Skin of body (tissue), 2 donors: ENCODE results near the gene SIGLEC12. TPM values are rescaled to one million over a fixed set of nuclear protein-coding genes. Genes with fewer than 3 reads are reported as not detected.

ENCODE experiments used
- DNase-seq: peaks from one replicate; lab custom pipeline; 2025; lab: John Stamatoyannopoulos, UW
- total RNA-seq: library from RNA; depleted of rRNA; stranded (reverse); fragments of >200 nt; gene quantifications from one replicate; pipeline ENCODE4 v1.2.3, GENCODE V29; 2014

SIGLEC12 gene
- total RNA-seq = not detected

DNA sequence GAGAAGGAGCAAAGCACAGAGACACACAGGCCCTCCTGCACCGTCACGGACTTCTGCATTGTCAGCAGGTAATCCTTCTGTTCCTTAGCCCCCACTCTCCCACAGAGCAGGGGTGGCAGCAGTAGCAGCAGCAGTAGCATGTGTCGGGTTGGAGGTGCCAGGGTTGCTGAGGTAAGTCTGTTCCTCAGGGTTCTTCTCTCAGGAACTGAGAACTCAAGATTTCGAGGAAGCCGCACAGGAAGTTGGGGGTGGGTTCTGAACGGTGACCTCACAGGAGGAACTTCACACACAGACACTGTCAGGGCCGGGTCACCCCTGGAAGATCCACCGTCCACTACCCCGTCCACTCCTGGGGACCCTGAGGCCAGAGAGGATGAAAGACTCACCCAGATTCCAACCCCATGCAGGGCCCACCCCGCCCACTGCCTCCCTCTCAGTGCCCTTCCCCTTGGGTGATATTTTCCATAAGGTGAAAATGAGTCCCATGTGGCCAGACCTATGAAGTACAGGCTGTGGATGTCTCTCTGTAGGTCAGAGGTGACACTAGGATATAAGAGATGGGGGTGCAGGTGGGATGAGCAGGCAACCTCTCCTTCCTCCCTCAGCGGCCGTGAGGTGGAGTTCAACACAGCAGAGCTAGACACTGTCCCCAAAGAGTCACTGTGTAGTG, at the start of gene SIGLEC12:
Gene SIGLEC12, minus strand, starts transcription at position 207 of the 670 bp plus-strand sequence. Its CDS starts 67 bp downstream, at position 140.
- DNase-seq = no peak

DNA sequence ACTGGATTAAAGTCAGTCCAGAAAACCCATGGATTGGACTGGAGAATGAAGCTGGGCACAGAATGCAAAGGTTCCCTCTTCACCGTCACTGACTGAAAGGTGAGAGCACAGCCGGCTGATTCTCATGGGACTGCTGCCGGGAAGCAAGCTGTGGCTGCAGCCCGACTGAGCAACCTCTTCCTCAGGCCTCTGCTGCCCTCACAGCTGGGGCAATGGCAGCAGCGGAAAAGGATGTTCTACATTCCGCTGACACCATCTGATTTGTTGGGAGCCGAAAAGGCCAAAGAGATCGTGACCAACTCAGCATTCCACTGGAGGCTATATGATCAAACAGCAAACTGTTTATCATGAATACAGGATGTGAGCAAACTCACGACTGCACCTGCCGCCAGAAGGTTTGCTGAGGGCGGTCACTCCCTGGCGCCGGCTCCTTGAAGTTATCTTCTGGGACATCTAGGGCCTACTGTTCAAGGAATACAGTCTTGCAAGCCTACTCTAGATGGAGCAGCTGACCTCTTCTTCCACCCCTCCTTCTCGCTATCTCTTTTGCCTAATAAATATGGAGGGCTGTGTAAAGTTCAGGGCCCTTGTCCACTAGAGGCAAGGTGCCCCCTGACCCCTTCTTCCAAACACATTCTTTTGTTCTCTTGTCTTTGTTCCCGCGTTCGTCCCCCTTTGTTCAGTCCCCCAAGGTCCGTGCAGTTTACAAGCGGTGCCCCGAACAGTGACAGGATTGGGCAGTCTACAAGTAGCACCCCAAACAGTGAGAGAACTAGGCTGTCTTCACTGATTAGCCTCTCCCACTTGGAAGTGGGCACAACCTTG, 49.5 kb upstream of the SIGLEC12 start:
- DNase-seq = no peak

DNA sequence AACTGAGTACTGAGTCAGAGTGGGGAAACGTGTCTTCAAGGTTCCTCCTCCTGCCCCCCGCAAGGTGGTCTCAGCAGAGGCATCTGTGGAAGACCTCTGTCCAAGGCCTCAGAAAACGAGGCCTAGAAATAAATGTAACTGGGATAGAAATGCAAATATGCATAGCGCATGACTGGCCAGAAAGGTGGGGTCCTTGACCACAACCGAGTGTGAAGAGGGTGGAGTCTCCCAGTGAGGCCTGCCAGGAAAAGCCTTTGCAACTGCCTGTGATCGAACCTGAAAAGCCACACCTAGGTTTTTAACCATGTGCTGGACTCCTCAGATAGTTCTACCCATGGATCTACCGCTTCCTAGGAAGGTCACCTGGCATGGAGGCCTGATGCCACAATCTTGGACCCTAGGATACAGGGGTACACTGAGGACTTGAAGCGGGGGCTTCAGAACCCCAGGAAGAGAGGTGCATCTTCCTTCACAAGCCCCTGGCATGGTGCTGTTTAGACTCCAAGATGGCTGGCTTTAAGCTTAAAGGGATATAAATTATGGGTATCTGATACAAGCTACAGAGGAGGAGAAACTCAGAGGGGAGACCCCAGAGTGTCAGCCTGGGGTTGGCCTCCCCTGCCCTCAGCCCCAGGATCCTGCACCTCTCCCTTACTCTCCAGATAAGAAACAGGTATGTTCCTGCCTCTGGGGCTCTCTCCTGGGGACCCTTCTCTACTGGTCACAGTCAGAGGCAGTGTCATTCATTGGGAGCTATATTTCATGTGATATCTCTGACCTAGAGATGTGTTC, 48.1 kb upstream of the SIGLEC12 start:
- DNase-seq = no peak

DNA sequence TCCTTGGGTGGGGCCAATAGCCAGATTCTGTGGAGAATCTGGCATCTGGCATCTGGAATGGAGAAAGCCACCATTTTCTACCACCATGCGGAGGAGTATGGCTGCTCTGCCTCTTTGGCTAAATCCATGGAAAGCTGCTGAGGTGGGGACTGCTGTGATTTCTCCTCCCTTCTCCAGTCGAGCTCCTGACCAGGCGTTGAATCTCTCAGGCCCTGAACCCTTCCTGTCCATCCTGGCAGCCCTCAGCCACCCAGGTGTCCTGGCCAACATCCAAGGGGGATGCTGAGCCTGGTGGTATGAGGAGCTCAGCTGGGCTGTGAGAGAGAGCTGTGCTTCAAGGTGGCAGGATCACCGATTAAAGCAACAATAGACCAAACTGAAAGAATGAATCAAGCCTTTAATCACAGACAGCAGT, 47.3 kb upstream of the SIGLEC12 start:
- no peak for DNase-seq

DNA sequence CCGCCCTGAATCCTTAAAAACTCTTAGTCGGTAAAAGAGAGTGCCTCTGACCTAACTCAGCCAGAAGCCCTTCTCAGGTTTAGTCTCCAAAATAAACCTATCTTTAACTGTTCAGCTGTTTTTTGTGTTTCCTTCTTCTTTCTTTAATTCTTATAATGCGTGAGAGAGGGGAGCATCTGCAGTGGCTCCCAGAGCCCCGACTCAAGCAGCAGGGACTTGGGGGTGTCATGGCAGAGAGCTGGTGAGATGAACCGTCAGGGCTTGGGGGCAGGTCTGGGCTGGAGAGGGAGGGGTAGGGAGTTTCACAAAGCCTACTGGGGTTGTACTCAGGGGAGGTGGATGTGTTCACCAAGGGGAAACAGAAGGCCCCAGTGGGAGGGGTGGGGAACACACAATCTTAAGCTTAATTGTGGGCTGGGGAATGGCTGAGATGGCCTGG, 46.6 kb upstream of the SIGLEC12 start:
- DNase-seq = no peak

DNA sequence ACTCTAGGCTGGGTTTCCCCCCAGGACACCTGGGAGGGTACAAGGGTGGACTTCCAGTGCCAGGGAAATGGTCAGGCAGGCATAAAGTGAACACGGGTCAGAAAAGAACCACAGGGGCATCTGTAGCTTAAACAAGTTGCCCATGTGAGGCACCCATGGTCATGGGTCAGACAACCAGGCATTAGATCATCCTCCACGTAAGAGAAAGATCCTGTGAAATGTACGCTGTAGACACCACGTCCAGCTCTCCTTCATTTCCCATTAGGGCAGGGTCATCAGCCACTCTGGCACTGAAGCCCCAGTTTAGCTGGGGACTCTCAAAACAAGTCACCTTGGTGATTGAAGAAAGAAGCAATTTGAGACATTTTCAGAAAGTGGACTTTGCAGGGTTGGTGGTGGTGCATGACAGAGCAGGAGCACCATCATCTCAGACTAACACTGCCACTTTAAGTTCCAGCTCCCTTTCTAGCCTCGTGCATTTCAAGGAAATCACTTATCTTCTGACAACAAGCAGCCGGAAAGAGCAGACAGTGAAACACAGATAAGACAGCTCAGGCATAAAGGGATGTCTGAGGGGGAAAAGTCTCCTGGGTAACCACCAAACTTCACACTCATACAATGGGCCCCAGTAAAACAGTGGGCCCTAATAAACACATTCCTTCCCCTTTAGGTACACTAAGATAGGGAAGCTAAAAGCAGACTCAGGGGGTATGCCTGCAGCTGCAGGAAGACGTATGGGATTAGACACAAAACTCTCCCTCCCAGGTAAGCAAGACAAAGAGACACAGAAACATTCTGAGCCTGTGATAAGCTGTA, 46.0 kb upstream of the SIGLEC12 start:
- no peak for DNase-seq

DNA sequence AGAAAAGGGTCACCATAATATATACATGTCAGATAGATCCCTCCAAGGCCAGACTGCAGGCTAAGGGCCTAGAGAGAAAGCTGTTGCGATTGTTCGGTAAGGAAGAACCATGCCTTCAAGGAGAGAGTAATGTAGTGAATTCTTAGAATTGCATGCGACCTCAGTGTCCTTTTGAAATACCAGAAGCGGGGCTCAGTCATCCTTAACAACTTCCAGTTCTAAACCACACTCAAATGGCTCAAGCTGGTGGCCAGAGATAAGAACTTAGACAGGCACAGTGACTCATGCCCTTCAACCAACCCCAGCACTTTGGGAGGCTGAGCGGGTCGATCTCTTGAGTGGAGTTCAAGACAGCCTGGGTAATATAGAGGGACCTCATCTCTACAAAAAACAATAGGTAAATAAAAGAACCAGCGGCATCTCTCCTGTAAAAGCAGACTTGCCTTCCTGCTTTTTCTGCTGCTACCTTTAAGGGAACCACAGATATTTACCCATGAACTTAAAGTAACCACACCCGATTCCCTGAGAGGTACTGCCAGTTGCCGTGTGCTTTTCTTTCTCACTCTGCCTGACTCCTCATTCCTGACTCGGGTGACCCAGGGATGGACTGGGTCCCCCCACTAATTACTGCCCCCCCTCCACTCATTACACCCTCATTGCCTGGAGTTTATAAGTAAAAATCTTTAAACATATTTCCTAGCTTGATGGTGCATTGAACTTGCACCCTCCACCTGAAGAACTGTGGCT, 45.2 kb upstream of the SIGLEC12 start:
- DNase-seq = no peak

DNA sequence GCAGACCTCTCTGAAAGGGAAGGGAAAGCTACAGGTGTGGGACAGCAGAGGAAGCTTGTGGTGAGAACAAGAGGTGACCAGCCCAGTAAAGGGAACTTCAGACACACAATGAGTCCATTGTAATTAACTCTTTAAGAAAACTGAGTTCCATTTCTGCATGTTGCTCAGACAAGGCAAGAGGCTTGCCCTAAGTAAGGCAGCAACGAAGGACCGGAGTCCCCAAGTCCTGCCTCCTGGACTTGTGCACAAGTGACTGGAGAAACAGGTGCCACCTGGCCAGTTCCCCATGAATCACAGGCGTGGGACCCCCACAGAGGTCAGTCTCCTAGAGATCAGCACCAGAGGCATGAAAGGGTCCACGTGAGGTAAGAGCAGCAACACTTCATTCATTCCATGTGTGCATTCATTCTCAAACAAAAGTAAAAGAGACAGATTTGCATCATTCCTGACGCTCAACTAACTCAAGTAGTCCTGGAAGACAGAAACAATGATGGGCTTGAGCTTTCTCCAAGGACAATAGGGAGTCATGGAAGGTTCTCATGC, 44.6 kb upstream of the SIGLEC12 start:
- DNase-seq = no peak

DNA sequence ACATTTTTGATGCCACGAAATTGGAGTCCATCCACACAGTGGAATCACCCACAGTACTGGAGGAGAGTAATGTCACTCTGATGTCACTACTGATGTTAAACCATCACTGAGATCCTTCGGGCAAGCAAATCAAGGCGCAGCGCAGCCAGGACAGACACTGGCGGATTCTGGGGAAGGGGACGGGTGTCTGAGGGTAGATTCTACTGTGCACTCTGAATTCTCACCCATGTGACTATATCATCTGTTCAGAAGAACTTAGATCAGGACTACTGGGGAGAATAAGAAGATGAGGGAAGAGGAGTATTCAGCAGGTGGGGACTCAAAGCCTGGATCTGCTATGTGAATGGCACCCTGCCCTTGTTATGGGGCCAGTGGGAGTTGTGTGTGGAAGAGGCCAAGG, 42.4 kb upstream of the SIGLEC12 start:
- no peak for DNase-seq

DNA sequence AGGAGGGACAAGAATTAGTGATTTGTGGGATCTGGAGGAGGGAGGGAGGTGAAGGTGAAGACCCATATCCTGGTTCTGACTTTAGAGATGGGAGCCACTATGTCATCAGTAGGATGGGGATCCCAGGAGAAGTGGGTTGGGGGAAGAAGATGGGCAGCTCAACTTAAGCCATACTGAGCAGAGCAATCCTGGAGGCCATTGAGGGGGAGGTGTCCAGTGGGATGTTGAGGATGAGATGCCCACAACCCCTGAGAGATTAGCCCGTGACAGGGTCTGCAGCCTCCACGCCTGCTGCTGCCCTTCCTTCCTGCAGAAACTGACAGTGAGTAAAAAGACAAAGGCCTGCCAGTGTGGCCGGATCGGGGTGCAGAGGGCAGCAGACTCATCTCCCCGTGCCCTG, 41.1 kb upstream of the SIGLEC12 start:
- no peak for DNase-seq

DNA sequence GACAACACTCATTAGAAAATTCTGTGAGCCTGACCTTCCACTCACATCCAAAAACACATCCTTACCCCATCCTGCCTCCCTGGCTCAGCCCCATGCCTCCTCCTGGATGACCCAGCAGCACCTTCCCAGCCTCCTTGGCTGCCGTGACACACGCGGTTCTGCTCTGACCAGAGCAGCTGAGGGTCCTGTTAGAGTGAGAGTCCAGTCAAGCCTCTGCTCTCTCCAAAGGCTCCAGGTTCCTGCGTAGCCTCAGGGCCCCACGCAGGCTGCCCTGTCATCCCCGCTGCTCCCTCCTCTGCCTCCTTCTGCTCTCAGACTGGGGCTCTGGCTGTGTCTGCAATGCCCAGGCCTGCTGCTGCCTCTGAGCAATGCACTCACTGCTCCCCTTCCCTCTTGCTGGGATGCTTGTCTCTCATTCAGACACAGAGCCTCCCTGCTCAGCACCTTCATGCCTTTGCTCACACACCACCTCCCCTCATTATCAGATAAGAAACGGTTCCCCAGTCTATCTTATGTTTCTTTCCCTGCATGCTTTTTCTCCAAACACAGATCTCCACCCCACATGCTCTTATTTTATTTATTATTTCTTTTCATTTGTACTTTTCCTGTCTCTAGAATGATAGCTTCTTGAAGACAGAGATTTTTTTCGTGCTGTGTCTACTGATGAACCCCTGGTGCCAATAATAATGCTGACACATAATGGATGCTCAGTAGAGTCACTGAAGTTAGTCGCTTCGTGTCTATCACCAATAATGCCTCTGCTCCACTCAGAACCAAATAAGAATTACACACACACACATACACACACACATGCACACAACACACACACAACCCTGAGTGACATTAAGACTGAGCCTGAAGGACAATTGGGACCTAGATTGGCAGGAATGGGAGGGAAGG, 40.1 kb upstream of the SIGLEC12 start:
- no peak for DNase-seq

DNA sequence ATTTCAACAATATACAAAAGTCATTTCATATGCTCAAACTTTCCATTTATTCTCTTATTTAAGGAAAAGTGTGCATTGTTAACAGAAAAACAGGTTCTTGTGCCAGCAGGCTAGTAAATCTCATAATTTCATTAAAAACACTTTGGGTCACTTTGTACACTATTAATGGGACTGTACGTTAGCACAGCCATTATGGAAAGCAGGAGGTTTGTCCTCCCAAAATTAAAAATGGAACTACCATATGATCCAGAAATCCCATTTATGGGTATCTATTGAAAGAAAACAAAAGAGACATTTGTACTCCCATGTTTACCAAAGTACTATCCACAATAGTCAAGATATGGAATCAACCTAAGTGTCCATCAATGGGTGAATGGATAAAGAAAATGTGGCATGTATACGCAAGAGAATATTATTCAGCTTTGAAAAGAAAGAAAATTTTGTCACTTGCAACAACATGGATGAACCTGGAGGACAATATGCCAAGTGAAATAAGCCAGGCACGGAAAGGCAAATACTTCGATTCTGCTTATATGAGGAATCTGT, 38.3 kb upstream of the SIGLEC12 start:
- DNase-seq = no peak

DNA sequence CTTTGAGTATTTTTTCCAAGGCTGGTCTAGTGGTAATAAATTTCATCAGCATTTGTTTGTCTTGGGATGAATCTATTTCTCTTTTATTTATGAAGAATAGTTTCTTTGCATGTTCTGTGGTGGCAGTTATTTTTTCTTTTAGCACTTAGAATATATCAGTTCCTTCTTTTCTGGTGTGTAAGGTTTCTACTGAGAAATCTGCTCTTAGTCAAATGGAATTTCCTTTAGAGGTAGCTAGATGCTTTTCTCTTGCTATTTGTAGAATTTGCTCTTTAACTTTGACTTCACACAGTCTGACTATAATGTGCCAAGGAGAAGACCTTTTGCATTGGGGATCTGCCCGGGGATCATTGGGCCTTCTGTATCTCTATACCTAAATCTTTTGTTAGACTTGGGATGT, 33.9 kb upstream of the SIGLEC12 start:
- no peak for DNase-seq

DNA sequence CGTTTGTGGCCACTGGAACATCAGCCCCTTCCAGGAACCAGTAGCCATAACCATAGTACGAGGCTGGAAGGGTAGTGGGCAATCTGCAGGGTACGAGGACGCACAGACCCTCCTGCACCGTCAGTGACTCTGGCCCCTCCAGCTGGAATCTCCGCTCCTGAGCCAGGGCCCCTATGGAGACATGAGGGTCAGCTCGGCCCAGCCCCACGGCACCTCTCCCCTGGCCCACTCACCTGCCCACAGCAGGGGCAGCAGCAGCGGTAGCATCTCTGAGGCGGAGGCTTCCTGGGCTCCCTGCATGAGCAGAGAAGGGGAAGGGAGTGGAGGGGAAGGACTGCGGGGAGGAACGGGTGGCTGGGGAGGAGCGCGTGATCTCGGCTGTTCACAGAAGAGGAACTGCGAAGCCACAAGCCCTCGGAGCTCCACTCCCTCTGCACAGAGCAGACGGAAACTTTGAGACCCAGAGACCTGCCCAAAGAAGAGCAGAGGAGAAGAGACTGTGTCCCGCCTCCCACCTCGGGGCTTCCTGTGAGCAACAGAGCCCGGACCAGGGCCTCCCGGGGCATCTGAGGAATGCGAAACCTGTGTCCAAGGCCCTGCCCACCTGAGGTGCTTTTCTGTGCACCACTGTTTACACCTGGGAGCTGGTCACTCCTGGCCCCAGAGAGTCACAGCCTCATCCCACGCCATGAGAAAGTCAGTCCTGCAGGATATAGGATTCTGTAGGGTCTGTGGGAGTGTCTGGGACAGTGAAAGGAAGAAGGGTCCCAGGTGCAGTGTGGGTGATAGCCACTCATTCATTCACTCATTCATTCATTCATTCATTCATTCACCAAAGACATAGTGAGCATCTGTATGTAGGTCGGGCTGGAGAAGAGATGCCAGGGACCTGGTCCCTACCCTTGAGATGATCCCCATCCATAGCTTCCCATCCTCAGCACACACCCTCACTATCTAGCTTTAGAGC, 30.0 kb upstream of the SIGLEC12 start, which contains the start of gene SIGLEC6:
Gene SIGLEC6, minus strand, starts transcription at position 322 of the 967 bp plus-strand sequence. Its CDS starts 22 bp downstream, at position 300.
- no peak for DNase-seq

DNA sequence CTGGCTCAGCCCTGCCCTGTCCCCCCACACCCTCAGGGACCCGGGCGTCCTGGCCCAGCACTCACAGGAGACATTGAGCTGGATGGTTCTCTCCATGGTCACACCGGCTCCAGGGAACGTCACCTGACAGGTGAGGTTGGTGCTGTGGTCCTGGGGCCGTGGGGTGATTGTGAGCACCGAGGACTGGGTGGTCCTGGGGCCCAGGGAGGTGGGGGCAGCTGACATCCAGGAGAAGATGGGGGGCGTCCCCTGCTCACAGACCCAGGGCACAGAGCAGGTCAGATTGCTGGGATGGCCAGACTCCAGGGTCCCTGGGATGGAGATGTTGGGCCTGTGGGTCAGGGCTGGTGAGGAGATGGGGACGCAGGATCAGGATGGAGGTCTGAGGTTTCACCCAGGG, 29.0 kb upstream of the SIGLEC12 start:
- DNase-seq = no peak

DNA sequence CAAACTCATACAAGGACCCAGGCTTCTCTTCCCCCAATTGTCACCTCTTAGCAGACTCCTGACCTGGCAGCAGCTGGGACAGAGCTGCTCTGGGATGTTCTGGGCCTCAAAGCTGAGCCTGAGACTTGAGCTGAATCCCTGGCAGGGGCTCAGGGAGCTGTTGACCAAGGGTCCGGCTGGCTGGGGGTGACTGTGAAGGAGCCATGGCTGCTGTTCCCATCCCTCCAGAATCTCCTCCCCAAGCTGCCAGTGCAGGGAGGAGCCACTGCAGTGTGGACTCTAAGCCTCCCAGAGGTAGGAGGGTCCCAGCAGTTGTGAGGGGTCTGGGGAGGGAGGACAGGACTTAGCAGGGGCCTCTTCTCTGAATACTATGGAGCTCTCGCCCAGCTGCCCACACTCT, 27.7 kb upstream of the SIGLEC12 start:
- no peak for DNase-seq

DNA sequence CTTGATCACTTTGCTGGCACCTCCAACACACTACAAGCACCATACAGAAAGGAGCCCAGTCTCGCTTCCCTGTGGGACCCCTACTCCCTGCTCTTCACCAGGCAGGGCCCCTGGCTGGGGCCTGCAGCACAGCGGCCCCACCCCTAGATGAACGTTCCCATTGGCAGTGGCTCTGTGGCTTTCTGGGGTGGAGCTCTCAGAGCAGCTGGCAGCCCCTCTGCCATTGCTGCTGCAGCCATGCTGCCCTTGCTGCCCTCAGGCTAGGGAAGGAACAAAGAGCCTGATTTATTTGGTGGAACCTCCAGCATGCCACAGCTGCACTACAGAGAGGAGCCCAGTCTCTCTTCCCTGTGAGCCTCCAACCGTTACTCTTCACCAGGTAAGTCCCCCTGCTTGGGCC, 24.1 kb upstream of the SIGLEC12 start:
- DNase-seq = no peak
